GM19238 (cell line): ENCODE data around the gene ARSJ.

Source experiments
- DNase-seq: peaks from one replicate; pipeline ENCODE4 v3.0.0; 2011; ENCODE audit warnings: low spot score; ENCODE audit not compliant: insufficient read length

Gene ARSJ

GRCh38 chr4:113901994-113902787 lies 77.3 kb downstream of the ARSJ start:
- no peak for DNase-seq

GRCh38 chr4:113899271-113900070 lies 80.0 kb downstream of the ARSJ start:
- peak; percentile 20 for DNase-seq

GRCh38 chr4:113893546-113893945 lies 85.9 kb downstream of the ARSJ start:
- DNase-seq, result no peak

GRCh38 chr4:113888006-113888405 lies 91.4 kb downstream of the ARSJ start:
- no peak for DNase-seq

GRCh38 chr4:113885291-113885690 lies 94.2 kb downstream of the ARSJ start:
- no peak for DNase-seq

GRCh38 chr4:113884655-113885054 lies 94.8 kb downstream of the ARSJ start:
- DNase-seq, result no peak

GRCh38 chr4:113882668-113883067 lies 96.8 kb downstream of the ARSJ start:
- no peak for DNase-seq

- no peak for DNase-seq
These were observed 98.2 kb downstream of the ARSJ start for GRCh38 chr4:113881256-113881655.

GRCh38 chr4:113880240-113881028 lies 99.0 kb downstream of the ARSJ start:
- no peak for DNase-seq

- DNase-seq, result no peak
These were observed 100.8 kb downstream of the ARSJ start for GRCh38 chr4:113878668-113879067.

- no peak for DNase-seq
These were observed 105.0 kb downstream of the ARSJ start for GRCh38 chr4:113874480-113874879.

GRCh38 chr4:113873508-113873907 lies 105.9 kb downstream of the ARSJ start:
- DNase-seq, result no peak

GRCh38 chr4:113872426-113873260 lies 106.8 kb downstream of the ARSJ start:
- no peak for DNase-seq

GRCh38 chr4:113871080-113871479 lies 108.4 kb downstream of the ARSJ start:
- no peak for DNase-seq

- DNase-seq, result no peak
These were observed 109.6 kb downstream of the ARSJ start for GRCh38 chr4:113869743-113870375.

GRCh38 chr4:113866611-113867010 lies 112.8 kb downstream of the ARSJ start:
- DNase-seq, result no peak

- DNase-seq, result no peak
These were observed 120.5 kb downstream of the ARSJ start for GRCh38 chr4:113858924-113859323.

GRCh38 chr4:113851816-113852215 lies 127.6 kb downstream of the ARSJ start:
- no peak for DNase-seq
